HG03558 (cell line): ENCODE measurements around the gene SPSB1.
"Not testable (repeated sequence)": the region's sequence is repeated elsewhere in the genome, so short reads cannot be mapped to it uniquely, and the experiment has no call there.

Source experiments
- ATAC-seq: cut with Tn5 transposase; IDR thresholded peaks from one replicate; pipeline ENCODE4 v1.9.1; 2021; ENCODE audit warnings: moderate number of reproducible peaks; ENCODE audit not compliant: unreplicated experiment; ENCODE audit errors: extremely low read depth

Gene SPSB1

DNA sequence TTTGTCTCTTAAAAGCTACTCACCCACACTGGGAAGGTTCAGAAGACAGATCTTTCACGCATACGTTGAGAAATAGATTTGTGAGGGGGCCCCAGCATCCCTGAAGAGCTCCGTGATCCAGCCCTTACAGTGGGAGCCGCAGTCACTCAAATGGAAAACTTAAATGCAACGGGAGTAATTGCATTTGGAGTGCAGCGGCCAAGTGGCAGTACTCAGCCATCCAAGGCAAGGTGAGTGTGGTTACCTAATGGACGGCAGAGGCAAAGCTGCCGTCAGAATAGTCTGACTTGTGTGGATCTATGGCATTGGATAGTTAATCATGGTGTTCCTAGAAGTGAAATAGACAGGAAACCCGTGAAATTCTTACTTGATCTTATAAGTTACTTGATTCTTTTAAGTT, 5.1 kb downstream of the SPSB1 start:
- ATAC-seq = no peak

DNA sequence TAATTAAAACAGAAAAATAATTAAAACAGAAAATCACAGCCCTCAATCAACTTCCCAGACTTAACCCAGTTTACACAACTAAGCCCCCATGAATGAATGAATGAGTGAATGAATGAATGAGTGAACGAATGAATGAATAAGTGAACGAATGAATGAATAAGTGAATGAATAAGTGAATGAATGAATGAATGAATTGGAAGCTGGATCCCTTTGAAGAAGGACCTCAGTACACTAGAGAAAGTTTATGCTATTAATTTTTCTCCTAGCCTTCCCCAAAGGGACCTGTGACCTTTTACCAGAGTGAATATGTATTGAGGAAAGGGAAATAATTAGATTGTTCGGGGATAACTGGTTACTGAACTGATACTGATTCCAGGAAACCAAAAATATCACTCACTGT, 5.6 kb downstream of the SPSB1 start:
- no peak for ATAC-seq

DNA sequence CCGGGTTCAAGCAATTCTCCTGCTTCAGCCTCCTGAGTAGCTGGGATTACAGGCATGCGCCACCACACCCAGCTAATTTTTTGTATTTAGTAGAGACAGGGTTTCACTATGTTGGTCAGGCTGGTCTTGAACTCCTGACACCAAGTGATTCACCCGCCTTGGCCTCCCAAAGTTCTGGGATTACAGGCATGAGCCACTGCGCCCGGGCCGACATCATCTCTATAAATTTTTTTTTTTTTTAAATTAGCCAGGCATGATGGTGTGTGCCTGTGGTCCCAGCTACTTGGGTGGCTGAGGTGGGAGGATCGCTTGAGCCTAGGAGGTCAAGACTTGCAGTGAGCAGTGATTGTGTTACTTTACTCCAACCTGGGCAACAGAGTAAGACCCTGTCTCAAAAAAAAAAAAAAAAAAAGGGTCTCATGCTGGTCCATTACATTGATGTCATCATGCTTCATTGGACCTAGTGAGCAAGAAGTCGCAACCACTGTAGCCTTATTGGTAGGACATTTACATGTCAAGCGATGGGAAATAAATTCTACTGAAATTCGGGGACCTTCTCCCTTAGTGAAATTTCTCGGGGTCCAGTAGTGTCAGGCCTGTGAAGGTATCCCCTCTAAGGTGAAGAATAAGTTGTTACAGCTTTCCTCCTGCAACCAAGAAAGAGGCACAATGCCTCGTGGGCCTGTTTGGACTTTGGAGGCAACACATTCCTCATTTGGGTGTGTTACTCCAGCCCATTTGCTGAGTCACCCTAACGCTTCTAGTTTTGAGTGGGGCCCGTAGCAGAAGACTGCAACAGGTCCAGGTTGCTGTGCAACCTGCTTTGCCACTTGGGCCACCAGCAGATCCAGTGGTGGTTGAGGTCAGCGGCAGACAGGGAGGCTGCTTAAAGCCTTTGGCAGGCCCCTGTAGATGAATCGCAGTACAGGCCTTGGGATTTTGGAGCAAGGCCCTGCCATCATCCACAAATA, 7.2 kb downstream of the SPSB1 start:
- ATAC-seq = not testable (repeated sequence)

DNA sequence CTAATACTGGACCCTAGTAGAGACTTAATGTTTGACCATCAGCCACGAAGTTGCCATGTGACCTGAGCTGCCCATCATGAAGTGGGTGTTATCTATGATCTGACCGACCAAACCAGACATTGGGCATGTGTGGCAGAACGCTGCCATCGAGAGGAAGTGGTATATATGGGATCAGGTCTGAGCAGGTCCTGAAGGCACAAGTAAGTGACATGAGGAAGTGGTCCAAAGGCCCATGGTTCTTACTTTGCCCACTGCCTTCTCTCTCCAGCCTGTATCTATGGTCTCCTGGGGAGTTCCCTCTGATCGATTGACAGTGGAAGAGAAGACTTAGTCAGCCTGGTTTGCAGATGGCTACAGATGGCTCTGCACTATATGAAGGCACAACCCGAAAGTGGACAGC, 7.9 kb downstream of the SPSB1 start:
- no peak for ATAC-seq

DNA sequence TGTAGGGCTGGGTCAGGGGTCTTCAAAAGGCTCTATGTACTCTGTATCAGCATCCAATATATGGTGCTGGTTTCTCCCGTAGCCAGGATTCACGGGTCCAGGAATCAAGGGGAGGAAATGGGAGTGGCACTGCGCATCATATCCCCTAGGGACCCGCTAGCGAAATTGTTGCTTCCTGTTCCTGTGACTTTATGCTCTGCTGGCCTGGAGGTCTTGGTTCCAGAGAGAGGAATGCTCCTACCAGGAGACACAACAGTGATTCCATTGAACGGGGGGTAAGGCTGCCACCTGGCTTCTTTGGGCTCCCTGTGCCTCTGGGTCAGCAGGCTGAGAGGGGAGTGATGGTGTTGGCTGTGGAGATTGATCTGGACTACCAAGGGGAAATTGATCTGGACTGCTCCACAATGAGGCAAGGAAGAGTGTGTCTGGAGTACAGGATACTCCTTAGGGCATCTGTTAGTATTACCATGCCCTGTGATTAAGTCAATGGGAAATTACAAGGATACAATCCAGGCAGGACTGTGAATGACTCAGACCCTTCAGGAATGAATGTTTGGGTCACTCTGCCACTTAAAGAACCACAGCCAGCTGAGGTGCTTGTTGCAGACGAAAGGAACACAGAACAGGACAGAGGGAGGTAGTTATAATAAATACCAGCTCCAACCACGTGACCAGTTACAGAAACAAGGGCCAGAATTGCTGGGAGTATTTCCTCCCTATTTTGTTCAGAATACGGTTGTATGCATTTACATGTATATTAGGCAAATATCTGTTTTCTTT, 10.2 kb downstream of the SPSB1 start:
- no peak for ATAC-seq

DNA sequence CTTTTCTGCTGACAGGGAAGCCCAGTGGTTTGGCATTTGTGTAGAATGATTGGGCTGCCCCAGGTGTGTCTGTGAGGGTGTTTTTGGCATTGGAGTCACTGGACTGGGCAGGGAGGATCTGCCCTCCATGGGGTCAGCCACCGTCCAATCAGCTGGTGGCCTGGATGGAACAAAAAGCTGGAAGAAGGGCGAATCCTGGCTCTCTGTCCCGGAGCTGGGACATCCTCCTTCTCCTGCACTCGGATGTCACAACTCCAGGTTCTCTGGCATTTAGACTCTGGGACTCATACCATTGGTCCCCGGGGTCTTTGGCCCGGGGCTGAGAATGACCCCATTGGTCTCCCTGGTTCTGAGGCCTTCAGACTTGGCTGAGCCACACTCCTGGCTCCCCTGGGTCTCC, 11.2 kb downstream of the SPSB1 start:
- no peak for ATAC-seq

DNA sequence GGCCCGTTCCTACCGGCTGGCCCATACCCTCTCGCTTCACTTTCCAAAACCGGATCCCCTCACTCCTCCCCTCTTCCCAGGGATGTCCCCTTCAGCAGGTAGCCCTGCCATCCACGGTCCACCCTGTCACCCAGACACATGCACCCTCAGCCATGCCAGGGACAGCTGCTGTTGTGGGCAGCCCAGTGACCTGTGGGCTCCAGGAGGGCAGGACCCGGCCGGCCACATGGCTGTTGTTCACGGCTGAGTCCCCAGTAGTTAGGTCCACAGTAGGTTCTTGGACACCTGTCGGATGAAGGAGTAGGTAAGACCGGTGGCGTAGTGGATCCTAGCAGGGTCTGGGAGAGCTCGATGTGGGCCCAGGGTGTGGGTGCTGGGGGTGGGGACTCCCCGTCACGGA, 12.5 kb downstream of the SPSB1 start:
- no peak for ATAC-seq

DNA sequence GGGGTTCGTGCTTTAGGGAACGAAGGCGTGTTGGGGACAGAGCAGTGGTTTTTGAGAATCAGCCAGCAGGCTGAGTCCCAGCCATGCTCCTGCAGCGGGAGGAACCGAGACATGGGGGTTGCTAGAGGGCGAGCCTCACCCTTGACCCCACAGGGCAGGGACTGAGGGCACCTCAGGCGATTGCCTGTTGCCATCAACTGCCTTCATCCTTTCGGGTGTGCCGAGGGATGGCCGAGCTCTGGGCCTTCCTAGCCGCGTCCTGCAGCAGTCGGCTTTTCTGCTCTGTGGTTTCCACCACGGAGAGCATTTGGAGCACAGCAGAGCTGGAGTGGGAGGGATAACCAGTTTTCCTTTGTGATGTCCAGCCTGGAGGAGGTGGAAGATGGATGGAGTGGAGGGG, 13.3 kb downstream of the SPSB1 start:
- no peak for ATAC-seq

DNA sequence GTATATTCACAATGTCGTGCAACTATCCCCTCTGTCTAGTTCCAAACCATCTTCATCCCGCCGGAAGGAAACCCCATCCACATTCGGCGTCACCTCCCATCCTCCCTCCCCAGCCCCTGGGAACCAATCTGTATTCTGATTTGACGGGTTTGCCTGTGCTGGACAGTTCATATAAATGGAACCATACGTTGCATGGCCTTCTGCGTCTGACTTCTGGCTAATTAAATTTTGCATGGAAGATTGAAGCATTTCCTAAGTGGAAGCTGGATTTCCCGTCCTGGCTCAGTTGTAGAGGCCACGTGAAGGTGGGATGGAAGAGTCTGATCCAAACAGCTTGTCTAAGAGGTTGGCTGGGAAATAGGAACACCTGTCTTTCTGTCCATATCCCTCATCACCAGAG, 14.6 kb downstream of the SPSB1 start:
- ATAC-seq = no peak

DNA sequence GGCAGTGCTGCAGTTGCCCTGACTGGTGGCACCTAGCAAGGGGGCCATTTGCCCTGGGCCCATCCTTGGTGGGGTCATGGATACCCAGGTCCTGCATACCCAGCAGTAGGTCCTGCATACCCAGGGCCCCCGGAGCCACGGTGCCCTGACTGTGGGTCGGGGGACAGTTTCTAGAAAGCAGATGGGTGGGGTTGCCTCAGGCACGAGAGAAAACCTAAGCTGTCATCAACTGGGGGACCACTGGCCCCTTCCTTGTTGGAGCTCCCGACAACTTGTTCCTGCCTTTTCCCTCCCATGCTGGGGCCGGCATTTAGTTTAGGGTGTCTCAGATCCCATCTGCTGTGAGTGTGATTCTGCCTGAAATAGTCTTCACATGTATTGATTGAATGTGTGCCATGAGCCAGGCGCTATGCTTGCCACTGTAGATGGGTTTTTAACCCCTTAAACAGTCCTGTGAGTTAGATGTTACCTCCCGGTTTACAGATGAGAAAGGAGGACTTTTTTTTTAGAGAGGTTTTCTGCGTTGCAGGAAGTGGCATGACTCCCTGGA, 15.6 kb downstream of the SPSB1 start:
- ATAC-seq = no peak

DNA sequence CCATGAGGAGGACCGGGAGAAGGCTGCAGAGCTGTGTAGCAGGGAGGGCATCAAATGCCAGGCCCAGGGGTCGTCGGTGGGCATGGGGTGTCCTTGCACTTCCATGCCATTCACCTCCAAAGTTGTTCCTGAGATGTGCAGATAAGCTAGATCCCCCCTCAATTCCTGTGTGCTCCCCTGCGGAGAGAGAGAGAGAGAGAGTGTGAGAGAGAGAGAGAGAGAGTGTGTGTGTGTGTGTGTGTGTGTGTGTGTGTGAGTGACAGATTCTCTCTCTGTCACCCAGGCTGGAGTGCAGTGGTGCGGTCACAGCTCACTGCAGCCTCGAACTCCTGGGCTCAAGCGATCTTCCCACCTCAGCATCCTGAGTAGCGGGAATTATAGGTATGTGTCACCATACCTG, 16.4 kb downstream of the SPSB1 start:
- ATAC-seq = no peak

DNA sequence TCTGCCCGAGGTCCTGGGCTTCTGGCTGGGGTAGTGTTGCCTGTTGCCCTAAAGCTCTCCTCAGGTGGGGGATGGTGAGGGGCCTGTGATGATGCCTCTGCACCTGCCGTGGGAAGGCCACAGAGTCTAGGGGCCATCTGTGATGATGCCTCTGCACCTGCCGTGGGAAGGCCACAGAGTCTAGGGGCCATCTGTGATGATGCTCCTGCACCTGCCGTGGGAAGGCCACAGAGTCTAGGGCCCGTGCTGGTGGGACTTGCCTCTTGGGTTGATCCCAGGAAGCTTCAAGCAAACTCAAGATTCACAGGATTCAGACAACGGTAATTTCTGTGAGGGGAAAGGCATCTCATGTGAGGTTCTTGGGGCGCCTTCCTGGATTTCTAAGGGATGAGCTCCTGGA, 17.3 kb downstream of the SPSB1 start:
- no peak for ATAC-seq

DNA sequence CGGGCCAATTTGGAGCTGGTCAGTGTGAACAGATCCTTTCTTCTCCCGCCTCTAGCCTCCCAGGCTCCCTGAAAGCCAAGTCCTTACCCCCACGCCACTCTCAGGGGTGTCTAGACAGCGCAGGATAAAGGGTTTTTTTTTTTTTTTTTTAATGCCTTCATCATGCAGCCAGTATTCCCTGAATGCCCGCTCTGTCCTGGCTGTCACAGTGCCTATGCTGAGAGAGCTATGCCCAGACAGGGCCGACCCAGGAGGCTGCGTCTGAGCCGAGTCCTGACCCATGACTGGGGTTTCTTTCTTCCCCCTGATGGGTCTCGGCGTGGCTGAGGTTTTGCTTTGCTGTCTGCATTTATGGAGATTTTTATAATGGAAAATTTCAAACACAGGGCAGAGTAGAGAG, 18.3 kb downstream of the SPSB1 start:
- ATAC-seq = no peak

DNA sequence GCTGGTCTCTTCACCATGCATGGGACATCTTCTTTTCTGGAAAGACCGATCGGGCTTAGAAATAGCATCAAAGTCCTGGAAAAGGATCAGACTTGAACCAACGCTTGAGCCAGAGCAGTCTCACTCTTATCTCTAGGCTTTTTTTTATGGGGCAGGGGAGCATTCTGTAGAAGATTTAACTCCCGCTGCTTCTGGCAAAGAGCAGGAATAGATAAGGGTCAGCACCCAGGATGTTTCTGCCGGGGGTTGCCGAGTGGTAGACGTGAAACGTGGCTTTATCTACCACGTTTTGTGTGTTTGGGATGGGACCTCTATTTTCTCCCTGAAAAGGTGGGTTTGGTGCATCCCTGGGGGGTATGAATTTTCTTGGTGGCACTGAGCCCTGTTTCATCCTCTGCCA, 18.8 kb downstream of the SPSB1 start:
- no peak for ATAC-seq

DNA sequence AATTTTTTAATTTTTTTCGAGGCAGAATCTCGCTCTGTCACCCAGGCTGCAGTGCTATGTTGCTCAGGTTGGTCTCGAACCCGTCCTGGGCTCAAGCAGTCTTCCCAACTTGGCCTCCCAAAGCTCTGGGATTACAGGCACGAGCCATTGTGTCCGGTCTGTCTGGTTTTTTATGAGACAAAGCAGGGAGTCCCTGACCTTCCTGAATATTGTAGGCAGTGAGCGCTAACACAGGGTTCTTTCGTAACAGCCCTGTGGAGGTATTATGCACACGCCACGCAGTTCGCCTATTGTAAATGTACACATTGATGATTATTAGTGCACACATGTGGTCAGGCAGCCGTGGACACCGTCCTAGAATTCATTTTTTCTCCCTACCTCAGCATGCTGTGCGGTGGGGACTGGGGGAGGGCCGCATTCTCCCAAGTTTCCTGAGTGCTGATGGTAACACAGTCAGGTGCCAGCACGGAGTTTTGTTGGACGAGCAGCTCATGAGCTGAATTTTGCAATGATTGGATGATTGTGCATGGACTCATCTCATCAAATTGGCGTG, 19.6 kb downstream of the SPSB1 start:
- no peak for ATAC-seq

DNA sequence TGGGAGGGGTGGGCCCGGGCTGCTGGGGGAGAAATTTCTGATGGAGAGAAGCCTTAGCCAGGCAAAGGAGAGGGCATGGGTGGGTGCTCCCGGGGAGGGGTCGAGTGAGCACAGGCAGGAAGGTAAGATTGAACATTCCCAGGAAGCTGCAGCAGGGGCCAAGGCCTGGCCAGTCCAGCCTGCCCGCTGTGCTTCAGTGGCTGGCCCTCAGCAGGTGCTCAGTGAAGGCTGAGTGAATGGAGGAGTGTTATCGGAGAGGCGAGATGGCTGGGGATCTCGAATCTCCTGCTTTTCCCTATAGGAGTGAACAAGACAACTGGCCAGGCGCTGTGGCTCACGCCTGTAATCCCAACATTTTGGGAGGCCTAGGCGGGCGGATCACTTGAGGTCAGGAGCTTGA, 20.9 kb downstream of the SPSB1 start:
- no peak for ATAC-seq

DNA sequence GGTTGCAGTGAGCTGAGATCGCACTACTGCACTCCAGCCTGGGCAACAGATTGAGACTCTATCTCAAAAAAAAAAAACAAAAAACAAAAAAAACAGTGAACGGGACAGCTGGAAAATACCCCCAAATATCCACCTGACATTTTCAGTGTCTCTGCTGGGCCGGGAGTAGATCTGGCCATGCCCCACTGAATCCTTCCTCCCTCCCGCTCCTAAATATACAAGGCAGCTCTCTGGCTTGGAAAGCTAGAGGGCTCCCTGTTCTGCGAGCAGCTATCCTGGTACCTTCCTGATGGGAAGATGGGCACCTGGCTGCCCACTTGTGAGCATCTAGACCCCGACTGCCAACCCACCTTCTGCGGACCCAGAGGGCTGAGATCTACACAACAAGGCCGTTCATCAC, 21.4 kb downstream of the SPSB1 start:
- no peak for ATAC-seq

DNA sequence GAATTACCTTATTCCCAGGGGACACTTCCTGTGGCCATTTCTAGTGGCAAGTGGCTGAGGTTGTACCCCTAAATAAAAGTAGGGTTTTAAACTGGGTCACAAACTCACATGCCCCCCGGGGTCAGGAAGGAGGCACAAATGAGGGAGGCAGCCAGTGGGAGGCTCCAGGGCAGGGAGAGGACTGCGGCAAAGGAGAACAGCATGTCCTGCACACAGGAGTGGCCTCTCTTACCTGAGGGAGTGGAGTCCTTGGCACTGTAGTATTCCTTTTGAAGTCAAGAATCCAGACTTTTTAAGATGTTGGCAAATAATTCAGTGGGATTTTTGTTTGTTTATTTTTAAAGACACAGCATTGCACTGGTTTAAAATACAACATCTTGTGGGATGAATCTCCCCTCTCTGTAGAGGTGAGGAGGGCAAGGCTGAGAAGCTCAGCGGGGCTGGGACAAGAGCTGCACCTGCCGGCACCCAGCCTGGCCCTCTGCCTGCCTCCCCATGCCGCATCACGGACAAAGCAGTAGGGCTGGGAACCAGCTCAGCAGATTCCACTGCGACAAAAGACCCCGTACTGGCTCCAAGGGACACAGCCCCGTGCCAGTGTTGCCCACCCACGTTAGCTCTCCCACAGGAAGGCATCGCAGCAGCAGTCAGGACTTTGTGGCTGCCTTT, 22.2 kb downstream of the SPSB1 start:
- no peak for ATAC-seq

DNA sequence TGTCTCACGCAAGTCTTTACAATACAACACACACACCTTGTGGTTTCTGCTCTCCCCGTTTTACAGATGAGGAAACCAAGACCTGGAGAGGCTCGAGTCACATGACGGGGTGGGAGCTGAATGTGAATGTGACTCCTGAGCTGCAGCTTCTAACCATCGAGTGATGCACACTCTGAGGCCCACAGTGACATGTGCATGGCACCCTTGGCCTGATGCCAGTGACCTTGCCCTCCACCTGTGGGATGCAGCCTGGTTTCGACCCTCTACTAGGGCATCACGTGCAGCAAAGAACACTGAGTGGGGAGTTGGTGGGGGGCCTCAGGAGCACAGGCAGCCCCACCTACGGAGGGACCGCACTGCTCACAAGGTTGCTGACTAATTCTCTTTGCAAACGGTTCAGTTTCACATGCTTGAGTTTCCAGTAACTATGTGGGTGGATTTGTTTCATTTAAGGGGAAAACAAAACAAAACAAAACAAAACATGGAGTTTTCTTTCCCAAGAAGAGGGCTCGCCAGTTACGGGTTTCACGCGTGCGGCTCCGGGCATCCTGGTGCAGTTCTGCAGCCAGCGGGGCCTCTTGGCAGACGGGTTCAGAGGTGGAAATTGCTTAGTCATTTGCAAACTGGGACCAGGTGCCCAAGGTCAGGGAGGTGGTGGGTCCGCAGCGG, 22.9 kb downstream of the SPSB1 start:
- ATAC-seq = no peak

DNA sequence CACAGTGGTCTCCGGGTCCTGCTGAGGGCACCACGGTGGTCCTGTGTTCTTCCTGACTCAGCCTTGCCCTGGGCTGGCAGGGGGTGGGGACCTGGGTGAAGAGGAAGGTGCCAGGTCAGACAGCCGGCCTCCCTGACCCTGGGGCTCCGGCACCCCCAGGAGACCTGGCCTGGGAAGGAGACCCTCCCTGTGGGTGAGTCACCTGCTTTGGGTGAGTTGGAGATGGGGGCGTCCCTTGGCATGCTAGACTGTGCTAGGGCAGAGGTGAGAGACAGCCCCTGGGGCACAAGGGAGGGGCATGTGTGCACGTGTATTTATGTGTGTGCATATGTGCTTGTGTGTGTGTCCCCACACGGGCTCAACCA, 23.4 kb downstream of the SPSB1 start:
- ATAC-seq = no peak
